HG02840 (cell line): Measurements from ENCODE around the gene ADD1.

Source experiments
- ATAC-seq: cut with Tn5 transposase; IDR thresholded peaks from one replicate; pipeline ENCODE4 v1.9.1; 2021; ENCODE audit warnings: mild to moderate bottlenecking, moderate library complexity, moderate number of reproducible peaks; ENCODE audit not compliant: unreplicated experiment, low FRiP score

Gene ADD1

GRCh38 chr4:2855584-2855983, 11.9 kb downstream of the ADD1 start:
- no peak for ATAC-seq

- ATAC-seq, result no peak
These were observed 12.6 kb downstream of the ADD1 start for GRCh38 chr4:2856266-2856665.

- ATAC-seq, result no peak
These were observed 13.8 kb downstream of the ADD1 start for GRCh38 chr4:2857349-2857927.

GRCh38 chr4:2858451-2859217, 15.0 kb downstream of the ADD1 start:
- ATAC-seq, result no peak

- no peak for ATAC-seq
These were observed 15.9 kb downstream of the ADD1 start for GRCh38 chr4:2859514-2859913.

- ATAC-seq, result no peak
These were observed 17.0 kb downstream of the ADD1 start for GRCh38 chr4:2860391-2861348.

GRCh38 chr4:2861631-2862436, 18.2 kb downstream of the ADD1 start:
- no peak for ATAC-seq

- ATAC-seq, result no peak
These were observed 18.9 kb downstream of the ADD1 start for GRCh38 chr4:2862528-2862927.

- ATAC-seq, result no peak
These were observed 20.0 kb downstream of the ADD1 start for GRCh38 chr4:2863649-2864048.

GRCh38 chr4:2865196-2865780, 21.6 kb downstream of the ADD1 start:
- no peak for ATAC-seq

- no peak for ATAC-seq
These were observed 22.7 kb downstream of the ADD1 start for GRCh38 chr4:2866160-2866861.

GRCh38 chr4:2866891-2867290, 23.2 kb downstream of the ADD1 start:
- ATAC-seq, result no peak

GRCh38 chr4:2867758-2868491, 24.3 kb downstream of the ADD1 start:
- no peak for ATAC-seq

GRCh38 chr4:2868877-2869487, 25.3 kb downstream of the ADD1 start:
- ATAC-seq, result no peak

- no peak for ATAC-seq
These were observed 26.0 kb downstream of the ADD1 start for GRCh38 chr4:2869659-2870058.

- ATAC-seq, result no peak
These were observed 26.4 kb downstream of the ADD1 start for GRCh38 chr4:2870082-2870481.

GRCh38 chr4:2871466-2871865, 27.8 kb downstream of the ADD1 start:
- no peak for ATAC-seq

- ATAC-seq, result no peak
These were observed 28.3 kb downstream of the ADD1 start for GRCh38 chr4:2871911-2872310.
